IPS-11a (cell line): ENCODE data around the gene BCAS1.

Experiments
- H3K4me3 ChIP-seq: one replicate; pipeline ENCODE4 v1.5.1; 2013; ENCODE audit warnings: low read depth, low read length, control low read depth

Gene BCAS1

GRCh38 chr20:54070187-54070987 is at the start of gene BCAS1:
Gene BCAS1 (minus strand): TSS chr20:54070594. CDS start chr20:54058718, 11,876 bp downstream.
- H3K4me3 ChIP-seq = no peak within 1 kb of the TSS

GRCh38 chr20:54119744-54120143 is 49.4 kb upstream of the BCAS1 start:
- H3K4me3 ChIP-seq = no peak overlapping the region

- H3K4me3 ChIP-seq = no peak overlapping the region
These were observed 48.0 kb upstream of the BCAS1 start for GRCh38 chr20:54118220-54119001.

- no peak overlapping the region for H3K4me3 ChIP-seq
These were observed 46.3 kb upstream of the BCAS1 start for GRCh38 chr20:54116550-54117235.

GRCh38 chr20:54115172-54115854 is 44.9 kb upstream of the BCAS1 start:
- H3K4me3 ChIP-seq = no peak overlapping the region

GRCh38 chr20:54114109-54114508 is 43.7 kb upstream of the BCAS1 start:
- no peak overlapping the region for H3K4me3 ChIP-seq

GRCh38 chr20:54113566-54113965 is 43.2 kb upstream of the BCAS1 start:
- no peak overlapping the region for H3K4me3 ChIP-seq

GRCh38 chr20:54112221-54112884 is 42.0 kb upstream of the BCAS1 start:
- H3K4me3 ChIP-seq = no peak overlapping the region

GRCh38 chr20:54111460-54111859 is 41.1 kb upstream of the BCAS1 start:
- H3K4me3 ChIP-seq = no peak overlapping the region

- H3K4me3 ChIP-seq = no peak overlapping the region
These were observed 40.1 kb upstream of the BCAS1 start for GRCh38 chr20:54110457-54110856.

- no peak overlapping the region for H3K4me3 ChIP-seq
These were observed 39.6 kb upstream of the BCAS1 start for GRCh38 chr20:54110041-54110440.

GRCh38 chr20:54108817-54109216 is 38.4 kb upstream of the BCAS1 start:
- no peak overlapping the region for H3K4me3 ChIP-seq

- no peak overlapping the region for H3K4me3 ChIP-seq
These were observed 37.9 kb upstream of the BCAS1 start for GRCh38 chr20:54108326-54108642.

- H3K4me3 ChIP-seq = no peak overlapping the region
These were observed 37.4 kb upstream of the BCAS1 start for GRCh38 chr20:54107600-54108325.

- H3K4me3 ChIP-seq = no peak overlapping the region
These were observed 36.8 kb upstream of the BCAS1 start for GRCh38 chr20:54107181-54107580.

- H3K4me3 ChIP-seq = no peak overlapping the region
These were observed 35.8 kb upstream of the BCAS1 start for GRCh38 chr20:54106162-54106561.

GRCh38 chr20:54105653-54106052 is 35.3 kb upstream of the BCAS1 start:
- H3K4me3 ChIP-seq = no peak overlapping the region

- no peak overlapping the region for H3K4me3 ChIP-seq
These were observed 34.4 kb upstream of the BCAS1 start for GRCh38 chr20:54104781-54105180.

GRCh38 chr20:54103762-54104600 is 33.6 kb upstream of the BCAS1 start:
- H3K4me3 ChIP-seq = no peak overlapping the region
